ENCODE data around the gene KCNK15.

DNA sequence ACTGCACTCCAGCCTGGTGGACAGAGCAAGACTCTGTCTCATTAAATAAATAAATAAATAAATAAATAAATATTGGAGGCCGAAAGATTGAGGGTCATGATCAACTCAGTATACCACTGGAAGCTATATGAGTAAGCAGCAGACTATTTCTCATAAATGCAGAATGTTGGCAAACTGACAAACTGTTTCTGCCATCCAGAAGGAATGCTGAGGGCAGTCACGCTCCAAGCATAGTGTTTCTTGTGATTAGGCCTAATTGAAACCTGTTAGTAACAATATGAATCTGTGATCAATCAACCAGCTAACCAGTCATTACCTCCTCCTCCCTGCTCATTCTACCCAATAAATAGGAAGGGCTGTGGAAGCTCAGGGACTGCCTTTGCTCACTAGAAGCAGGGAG is 15.2 kb upstream of the KCNK15 start:
- TF ChIP-seq, protein P1, sequence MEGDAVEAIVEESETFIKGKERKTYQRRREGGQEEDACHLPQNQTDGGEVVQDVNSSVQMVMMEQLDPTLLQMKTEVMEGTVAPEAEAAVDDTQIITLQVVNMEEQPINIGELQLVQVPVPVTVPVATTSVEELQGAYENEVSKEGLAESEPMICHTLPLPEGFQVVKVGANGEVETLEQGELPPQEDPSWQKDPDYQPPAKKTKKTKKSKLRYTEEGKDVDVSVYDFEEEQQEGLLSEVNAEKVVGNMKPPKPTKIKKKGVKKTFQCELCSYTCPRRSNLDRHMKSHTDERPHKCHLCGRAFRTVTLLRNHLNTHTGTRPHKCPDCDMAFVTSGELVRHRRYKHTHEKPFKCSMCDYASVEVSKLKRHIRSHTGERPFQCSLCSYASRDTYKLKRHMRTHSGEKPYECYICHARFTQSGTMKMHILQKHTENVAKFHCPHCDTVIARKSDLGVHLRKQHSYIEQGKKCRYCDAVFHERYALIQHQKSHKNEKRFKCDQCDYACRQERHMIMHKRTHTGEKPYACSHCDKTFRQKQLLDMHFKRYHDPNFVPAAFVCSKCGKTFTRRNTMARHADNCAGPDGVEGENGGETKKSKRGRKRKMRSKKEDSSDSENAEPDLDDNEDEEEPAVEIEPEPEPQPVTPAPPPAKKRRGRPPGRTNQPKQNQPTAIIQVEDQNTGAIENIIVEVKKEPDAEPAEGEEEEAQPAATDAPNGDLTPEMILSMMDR (IDR thresholded peaks at IDR 0.05): no peak
- TF ChIP-seq POLR2AphosphoS5 (IDR thresholded peaks at IDR 0.05): peak in 1 of 2 donors; percentile 36
- no peak for TF ChIP-seq POLR2A (IDR thresholded peaks at IDR 0.05; ENCODE audit: low read depth)
- no peak for TF ChIP-seq EP300 (IDR thresholded peaks at IDR 0.05)
